SU-DHL-6 (cell line): ENCODE data around the gene NUDT16L1.

Experiments used
- EZH2phosphoT487 ChIP-seq: fragments of 200-600 bp; sonication (generic), shearing (Covaris generic); conservative IDR thresholded peaks from 2 replicates; pipeline ENCODE4 v1.6.1; 2018; ENCODE audit warnings: mild to moderate bottlenecking, antibody characterized with exemption, low read length, moderate library complexity, mixed read lengths
- TF ChIP-seq, protein P1 (sequence below): fragments of 200-600 bp; sonication (generic); IDR thresholded peaks from one replicate; pipeline ENCODE4 v1.5.1; 2017; ENCODE audit warnings: antibody characterized with exemption, mild to moderate bottlenecking, low read length, moderate library complexity; ENCODE audit not compliant: insufficient read depth, poor library complexity, severe bottlenecking

DNA sequence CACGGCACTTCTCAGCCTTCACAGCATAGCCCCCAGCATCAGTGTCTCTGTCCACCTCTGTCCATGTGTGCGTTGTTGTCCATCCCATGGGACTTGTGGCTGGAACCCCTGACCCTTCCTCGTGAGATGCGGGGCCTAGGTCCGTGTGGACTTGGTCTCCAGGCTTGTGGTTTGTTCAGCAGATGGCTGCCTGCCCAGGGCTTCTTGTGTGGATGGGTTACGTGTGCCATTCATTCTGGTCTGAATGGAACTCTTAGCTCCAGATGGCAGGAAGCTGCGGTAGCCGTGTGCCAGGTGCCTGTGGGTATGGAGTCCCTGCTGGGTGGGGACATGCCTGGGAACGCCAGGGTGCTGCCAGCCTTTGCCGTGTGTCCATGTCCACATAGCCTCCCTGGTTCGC lies 31.7 kb upstream of the NUDT16L1 start:
- TF ChIP-seq, protein P1, sequence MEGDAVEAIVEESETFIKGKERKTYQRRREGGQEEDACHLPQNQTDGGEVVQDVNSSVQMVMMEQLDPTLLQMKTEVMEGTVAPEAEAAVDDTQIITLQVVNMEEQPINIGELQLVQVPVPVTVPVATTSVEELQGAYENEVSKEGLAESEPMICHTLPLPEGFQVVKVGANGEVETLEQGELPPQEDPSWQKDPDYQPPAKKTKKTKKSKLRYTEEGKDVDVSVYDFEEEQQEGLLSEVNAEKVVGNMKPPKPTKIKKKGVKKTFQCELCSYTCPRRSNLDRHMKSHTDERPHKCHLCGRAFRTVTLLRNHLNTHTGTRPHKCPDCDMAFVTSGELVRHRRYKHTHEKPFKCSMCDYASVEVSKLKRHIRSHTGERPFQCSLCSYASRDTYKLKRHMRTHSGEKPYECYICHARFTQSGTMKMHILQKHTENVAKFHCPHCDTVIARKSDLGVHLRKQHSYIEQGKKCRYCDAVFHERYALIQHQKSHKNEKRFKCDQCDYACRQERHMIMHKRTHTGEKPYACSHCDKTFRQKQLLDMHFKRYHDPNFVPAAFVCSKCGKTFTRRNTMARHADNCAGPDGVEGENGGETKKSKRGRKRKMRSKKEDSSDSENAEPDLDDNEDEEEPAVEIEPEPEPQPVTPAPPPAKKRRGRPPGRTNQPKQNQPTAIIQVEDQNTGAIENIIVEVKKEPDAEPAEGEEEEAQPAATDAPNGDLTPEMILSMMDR = no peak
- TF ChIP-seq EZH2phosphoT487 = no peak
